ENCODE results near the gene CALML3. TPM values are rescaled to one million over a fixed set of nuclear protein-coding genes. Genes with fewer than 3 reads are reported as not detected.

Gene CALML3
- total RNA-seq, 1 experiment from 2014 or later, result not detected

- Mint-ChIP-seq H3K36me3 (ENCODE audit: insufficient read depth in 1 of 3, low read depth in 3 of 3) (no peaks in the 10 kb centered on the region), H3K27ac (no peak overlapping the region), H3K4me3 (no peak overlapping the region), H3K4me1 (peaks cover 9 to 21% of the 10 kb centered on the region in 2 experiments), H3K9me3 (no peaks in the 10 kb centered on the region), H3K27me3 (ENCODE audit: low read depth) (peaks cover 5% of the 10 kb centered on the region)
- H4K5ac ChIP-seq (ENCODE audit: insufficient read length, low read depth, low read length), result no peak overlapping the region
- H2BK5ac ChIP-seq (ENCODE audit: insufficient read length, low read length), result no peak overlapping the region
- H2BK15ac ChIP-seq (ENCODE audit: low read depth, low read length), result no peak overlapping the region
- H3K9me3 ChIP-seq (ENCODE audit: control insufficient read depth, low read depth, low read length), result no peaks in the 10 kb centered on the region
- no peak overlapping the region for H2BK12ac ChIP-seq (ENCODE audit: insufficient read length, low read depth, low read length)
- H3K14ac ChIP-seq (ENCODE audit: insufficient read depth, low read length), result no peak overlapping the region
- no peaks in the 10 kb centered on the region for H3K79me2 ChIP-seq (ENCODE audit: insufficient read depth, low read length)
- H3K27me3 ChIP-seq (ENCODE audit: insufficient read depth, low read length), result no peaks in the 10 kb centered on the region
- no peak overlapping the region for H3K9ac ChIP-seq (ENCODE audit: extremely low read depth, insufficient read length, low read length)
- H4K20me1 ChIP-seq (ENCODE audit: control insufficient read depth, insufficient read depth, insufficient read length), result no peaks in the 10 kb centered on the region
- H2AFZ ChIP-seq (ENCODE audit: low read length), result no peak overlapping the region
- no peak overlapping the region for H4K91ac ChIP-seq (ENCODE audit: insufficient read length, low read depth, low read length)
- WGBS (ENCODE audit: extremely low coverage, insufficient read length, low lambda C conversion rate), result no CpG with 5 or more reads among the region's 32 CpGs
- H3T11ph ChIP-seq (ENCODE audit: low read length), result no peak overlapping the region
- no peak overlapping the region for H3K23ac ChIP-seq (ENCODE audit: insufficient read length, low read depth, low read length)
- H2BK120ac ChIP-seq (ENCODE audit: low read depth, low read length, poor library complexity, severe bottlenecking), result no peak overlapping the region
- DNase-seq, result no peak
- H3K79me1 ChIP-seq (ENCODE audit: insufficient read depth, low read depth, low read length, poor library complexity, severe bottlenecking), result no peaks in the 10 kb centered on the region
- H2AK5ac ChIP-seq (ENCODE audit: insufficient read length, low read length), result no peak overlapping the region
- no peaks in the 10 kb centered on the region for H3K4me1 ChIP-seq (ENCODE audit: insufficient read depth, low read length)
- TF ChIP-seq, protein P1, sequence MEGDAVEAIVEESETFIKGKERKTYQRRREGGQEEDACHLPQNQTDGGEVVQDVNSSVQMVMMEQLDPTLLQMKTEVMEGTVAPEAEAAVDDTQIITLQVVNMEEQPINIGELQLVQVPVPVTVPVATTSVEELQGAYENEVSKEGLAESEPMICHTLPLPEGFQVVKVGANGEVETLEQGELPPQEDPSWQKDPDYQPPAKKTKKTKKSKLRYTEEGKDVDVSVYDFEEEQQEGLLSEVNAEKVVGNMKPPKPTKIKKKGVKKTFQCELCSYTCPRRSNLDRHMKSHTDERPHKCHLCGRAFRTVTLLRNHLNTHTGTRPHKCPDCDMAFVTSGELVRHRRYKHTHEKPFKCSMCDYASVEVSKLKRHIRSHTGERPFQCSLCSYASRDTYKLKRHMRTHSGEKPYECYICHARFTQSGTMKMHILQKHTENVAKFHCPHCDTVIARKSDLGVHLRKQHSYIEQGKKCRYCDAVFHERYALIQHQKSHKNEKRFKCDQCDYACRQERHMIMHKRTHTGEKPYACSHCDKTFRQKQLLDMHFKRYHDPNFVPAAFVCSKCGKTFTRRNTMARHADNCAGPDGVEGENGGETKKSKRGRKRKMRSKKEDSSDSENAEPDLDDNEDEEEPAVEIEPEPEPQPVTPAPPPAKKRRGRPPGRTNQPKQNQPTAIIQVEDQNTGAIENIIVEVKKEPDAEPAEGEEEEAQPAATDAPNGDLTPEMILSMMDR (conservative IDR thresholded peaks at IDR 0.05), result no peak
- H3K18ac ChIP-seq (ENCODE audit: insufficient read length, low read depth, low read length), result no peak overlapping the region
- H4K8ac ChIP-seq (replicated peaks; ENCODE audit: insufficient read length, low read depth, low read length), result no peak overlapping the region
- H3K27ac ChIP-seq (ENCODE audit: insufficient read length, low read depth, low read length), result no peak overlapping the region
- H2BK20ac ChIP-seq (ENCODE audit: low read depth, low read length, poor library complexity, severe bottlenecking), result no peak overlapping the region
- no peaks in the 10 kb centered on the region for H3K23me2 ChIP-seq (ENCODE audit: insufficient read length, low read depth, low read length, poor library complexity, severe bottlenecking)
- no peak overlapping the region for H3K56ac ChIP-seq (ENCODE audit: insufficient read length, low read depth, low read length)
- no peak overlapping the region for H3K4me2 ChIP-seq (ENCODE audit: insufficient read depth, insufficient read length, low read length)
- no peak overlapping the region for H3K4ac ChIP-seq (ENCODE audit: low read depth, low read length)
These were observed 13.4 kb upstream of the CALML3 start for GRCh38 chr10:5511231-5511884.

All from H9 (cell line).